ENCODE results near the gene APBA3.
"Not testable (repeated sequence)": the region's sequence is repeated elsewhere in the genome, so short reads cannot be mapped to it uniquely, and the experiment has no call there.

The APBA3 gene

GRCh38 chr19:3771906-3772455 lies 10.5 kb upstream of the APBA3 start, which contains the start of gene RAX2:
Gene RAX2 (minus strand): TSS chr19:3772228. CDS start chr19:3771742, 486 bp downstream.
- no peak for DNase-seq

- no peak for DNase-seq
Observed at GRCh38 chr19:3771000-3771905, 9.8 kb upstream of the APBA3 start.

DNA sequence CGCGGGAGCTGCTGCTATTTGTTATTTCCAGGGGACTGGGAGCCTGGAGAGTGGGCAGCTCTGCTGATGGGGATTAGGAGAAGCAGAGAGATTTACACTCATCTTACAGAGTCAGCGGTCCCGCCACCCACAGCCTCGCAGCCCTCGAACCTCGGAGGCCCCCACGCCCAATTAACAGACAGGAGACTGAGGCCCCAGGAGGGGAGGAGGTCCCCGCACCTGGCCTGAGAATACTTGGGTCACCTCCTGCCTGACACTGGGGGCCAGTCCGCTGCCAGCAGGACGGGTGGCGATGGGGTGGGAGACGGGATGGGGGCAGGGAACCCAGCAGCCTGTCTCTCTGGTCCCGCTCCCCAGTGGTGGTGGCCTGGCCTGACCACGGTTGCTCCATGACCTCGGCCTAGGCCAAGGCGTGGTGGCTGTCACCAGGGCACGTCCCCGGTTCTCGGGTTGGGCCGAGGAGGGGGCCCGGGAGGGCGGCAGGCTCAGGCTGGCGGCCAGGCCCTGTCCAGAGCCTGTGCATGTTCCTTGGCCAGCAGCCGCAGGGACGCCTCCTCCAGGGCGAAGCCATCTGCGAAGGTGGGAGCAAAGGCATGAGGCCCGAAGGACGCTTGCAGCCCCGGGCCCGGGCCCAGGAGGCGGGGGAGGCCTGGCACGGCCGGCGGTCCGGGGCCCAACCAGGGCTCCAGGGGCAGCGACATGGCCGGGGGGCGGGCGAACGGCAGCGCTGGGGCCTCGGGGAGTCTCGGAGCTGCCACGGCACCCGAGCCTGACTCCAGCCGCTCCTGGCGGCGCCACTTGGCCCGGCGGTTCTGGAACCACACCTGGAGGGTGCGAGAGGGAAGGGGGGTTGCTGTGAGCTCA lies 8.9 kb upstream of the APBA3 start:
- DNase-seq, result no peak

DNA sequence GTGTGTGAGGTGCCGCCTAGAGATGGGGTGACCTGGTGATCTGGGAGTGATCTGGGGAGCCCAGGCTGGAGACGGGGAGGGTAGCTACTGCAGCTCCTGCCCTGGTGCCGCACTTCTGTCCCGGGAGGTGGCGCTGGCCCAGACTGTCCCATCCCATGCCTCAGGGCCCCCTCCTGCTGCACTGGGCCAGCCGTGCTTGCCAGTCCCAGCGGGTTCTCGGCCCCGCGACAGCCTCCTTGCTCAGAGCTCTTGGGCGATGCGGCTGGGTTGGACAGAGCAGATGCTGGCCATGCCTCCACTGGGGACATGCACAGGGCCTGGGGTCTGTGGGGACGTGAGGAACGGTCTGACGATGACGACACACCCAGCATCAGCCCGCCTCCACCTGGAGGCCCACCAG lies 8.0 kb upstream of the APBA3 start:
- no peak for DNase-seq

GRCh38 chr19:3768748-3769099 lies 7.2 kb upstream of the APBA3 start:
- DNase-seq, result no peak

- no peak for DNase-seq
Observed at GRCh38 chr19:3768015-3768747, 6.7 kb upstream of the APBA3 start.

DNA sequence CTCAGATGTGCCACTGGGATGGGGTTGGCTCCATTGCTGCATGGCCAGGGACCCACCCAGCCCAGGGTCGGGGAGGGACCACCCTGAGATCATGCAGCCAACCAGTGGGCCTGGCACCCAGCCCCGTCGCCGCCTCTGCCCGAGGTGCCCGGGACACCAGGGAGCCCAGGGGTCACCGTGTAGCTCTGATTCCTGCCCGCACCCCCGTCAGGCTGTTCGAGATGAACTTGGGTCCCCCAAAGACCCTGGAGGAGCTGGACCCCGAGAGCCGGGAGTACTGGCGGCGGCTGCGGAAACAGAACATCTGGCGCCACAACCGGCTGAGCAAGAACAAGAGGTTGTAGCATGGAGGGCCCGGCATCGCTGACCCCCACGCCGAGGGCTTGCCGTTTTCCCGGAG lies 5.6 kb upstream of the APBA3 start:
- DNase-seq, result no peak

GRCh38 chr19:3766520-3766919 lies 5.0 kb upstream of the APBA3 start:
- no peak for DNase-seq

DNA sequence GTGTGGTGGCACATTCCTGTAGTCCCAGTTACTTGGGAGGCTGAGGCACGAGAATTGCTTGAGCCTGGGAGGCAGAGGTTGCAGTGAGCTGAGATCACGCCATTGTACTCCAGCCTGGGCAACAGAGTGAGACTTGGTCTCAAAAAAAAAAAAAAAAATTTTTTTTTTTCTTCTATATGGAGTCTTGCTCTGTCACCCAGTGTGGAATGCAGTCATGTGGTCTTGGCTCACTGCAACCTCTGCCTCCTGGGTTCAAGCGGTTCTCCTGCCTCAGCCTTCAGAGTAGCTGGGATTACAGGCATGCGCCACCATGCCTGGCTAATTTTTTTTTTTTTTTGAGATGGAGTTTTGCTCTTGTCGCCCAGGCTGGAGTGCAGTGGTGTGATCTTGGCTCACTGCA lies 4.3 kb upstream of the APBA3 start:
- not testable (repeated sequence) for DNase-seq

DNA sequence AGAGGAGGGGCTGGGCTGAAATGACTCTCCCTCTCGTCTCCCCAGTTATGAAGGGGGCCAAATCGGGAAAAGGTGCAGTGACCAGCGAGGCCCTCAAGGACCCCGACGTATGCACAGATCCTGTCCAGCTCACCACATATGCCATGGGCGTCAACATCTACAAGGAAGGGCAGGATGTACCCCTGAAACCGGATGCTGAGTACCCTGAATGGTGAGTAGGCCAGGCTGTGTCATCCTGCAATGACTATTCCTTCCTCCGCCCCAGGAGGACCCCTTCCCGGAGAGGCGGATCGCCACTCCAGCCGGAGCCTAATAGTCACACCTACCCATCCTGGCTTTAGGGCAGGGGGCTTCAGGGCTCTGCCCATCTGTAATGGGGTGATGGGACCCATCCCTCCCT lies 3.6 kb upstream of the APBA3 start:
- DNase-seq, result no peak

GRCh38 chr19:3762501-3763459 lies 1.3 kb upstream of the APBA3 start, which contains the start of gene MRPL54:
Gene MRPL54 (plus strand): TSS chr19:3762682. CDS start chr19:3762701, 19 bp downstream.
- peak; percentile 83 to 100 (median 98) for DNase-seq

- no peak for DNase-seq
Observed at GRCh38 chr19:3762130-3762473, 610 bp upstream of the APBA3 start.

DNA sequence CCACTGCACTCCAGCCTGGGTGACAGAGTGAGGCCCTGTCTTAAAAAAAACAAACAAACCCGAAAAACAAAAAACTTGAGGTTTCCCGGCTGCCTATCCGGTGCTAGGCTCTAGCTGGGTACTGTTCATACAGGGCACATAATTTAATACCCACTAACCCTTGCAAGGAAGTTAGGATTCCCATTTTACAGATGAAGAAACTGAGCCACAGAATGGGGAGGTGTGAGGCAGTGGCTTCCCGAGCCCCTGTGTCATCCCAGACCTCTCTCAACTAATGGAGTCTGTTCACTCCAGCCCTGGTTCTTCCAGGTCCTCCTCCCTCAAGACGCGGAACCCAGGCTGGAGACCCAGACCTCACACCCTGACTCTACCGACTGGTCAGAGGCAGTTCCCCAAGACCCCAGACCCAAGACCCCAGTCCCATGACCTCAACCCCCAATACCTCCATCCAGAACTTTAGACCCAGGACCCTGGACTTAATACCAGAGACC lies 576 bp downstream of the APBA3 start:
- no peak for DNase-seq

DNA sequence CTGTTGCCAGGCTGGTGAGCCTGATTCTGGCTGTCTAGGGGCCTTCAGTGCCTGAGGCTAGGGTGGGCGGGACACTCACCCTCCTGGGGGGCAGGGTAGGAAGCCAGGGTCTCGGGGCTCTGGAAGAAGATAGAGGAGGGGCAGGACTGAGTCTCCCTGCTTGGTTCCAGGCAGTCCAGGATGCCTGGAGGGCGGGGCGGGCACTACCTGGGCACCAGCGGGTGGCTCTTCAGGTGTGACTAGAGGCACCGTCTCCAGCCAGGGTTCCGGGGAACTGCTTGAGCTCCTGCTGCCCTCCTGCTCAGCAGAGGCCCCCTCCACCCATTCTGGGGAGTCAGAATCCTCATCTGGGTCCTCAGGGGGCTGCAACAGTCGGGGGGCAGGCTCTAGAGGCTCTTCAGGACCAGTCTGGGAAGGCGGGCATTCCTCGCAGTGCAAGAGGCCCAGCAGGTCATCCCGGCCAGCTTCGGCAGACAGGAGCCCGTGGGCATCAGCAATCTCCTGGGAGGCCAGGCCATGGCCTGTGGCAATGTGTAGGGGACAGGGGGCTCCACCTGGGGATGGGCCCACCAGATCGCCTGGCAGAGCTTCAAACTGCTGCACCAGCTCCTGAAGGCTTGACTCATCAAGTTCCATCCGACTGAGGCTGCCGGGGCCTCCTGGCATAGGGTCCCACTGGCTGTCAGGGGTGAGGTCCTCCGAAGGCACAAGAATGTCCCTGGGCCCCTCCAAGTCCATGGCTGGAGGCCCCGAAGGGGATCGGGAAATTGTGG lies 1.8 kb downstream of the APBA3 start:
- DNase-seq, result peak in 2 of 58 donors; percentile 7 to 30

DNA sequence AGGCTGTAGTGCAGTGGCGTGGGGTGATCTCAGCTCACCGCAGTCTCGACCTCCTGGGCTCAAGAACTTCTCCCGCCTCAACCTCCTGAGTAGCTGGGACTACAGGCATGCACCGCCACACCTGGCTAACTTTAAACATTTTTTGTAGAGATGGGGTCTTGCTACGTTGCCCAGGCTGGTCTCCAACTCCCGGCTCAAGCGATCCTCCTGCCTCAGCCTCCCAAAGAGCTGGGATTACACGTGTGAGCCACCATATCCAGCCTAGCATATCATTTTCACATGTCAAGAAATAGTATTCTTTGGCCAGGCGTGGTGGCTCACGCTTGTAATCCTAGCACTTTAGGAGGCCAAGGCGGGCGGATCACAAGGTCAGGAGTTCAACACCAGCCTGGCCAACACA lies 3.2 kb downstream of the APBA3 start:
- not testable (repeated sequence) for DNase-seq

DNA sequence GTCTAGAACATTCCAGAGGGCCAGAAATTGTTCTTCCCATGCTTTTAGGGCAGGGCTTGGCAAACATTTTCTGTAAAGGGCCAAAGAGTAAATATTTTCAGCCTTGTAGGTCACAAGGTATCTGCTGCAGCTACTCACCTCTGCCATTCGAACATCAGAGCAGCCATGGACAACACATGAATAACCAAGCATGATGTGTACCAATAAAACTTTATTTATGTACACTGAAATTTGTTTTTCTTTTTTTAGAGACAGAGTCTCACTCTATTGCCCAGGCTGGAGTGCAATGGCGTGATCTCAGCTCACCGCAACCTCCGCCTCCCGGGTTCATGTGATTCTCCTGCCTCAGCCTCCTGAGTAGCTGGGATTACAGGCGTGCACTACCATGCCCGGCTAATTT lies 3.8 kb downstream of the APBA3 start:
- DNase-seq, result not testable (repeated sequence)

DNA sequence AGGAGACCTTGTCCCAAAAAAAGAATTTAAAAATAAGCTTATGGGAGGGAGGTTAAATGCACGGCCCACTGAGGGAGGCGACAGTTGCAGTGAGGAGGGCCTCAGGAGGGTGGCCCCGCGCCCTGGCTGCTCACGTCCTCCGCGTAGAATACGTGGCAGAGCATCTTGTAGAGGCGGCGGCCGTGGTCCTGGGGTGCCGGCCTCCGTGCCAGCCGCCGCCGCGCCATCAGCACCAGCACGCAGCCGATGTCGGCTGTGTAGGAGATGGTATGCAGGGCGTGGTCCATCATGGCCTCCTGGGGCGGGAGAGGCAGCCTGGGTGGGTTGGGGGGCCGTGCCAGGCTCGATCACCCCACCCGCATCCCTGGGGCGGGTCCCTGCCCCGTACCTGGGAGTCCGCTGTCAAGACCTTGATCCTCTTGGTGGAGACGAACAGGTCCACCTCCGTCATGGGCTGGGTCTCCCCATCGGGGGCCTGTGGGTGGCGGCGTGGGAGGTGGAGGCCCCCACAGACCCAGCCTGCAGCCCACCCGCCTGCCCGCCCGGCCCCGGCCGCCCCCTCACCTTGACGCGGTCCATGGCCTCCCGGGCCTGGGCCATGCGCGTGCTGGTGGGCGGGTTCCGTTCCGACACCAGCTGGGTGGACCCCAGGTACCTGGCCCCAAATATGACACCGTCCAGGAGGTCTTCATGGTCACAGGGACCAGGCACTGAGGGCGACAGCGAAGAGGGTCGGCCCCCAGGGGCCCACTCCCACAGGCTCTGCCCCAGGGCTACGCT lies 7.7 kb downstream of the APBA3 start:
- no peak for DNase-seq

DNA sequence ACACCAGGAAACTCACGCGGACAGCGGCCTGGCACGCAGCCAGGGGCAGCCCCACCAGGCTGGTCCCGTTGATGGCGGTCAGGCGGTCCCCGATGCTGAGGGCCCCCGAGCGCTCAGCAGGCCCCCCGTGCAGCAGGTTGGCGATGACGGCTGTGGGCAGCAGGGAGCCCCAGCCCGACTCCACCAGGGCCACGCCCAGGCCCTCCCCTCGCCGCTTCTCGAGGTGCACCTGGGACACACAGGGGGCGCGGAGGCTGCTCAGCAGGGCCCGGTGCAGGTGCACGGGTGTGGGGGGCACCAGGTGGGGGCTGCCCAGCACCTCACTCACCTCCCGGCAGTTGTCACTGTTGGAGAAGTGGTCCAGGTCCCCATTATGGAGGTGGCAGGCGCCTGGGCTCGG lies 9.0 kb downstream of the APBA3 start:
- DNase-seq, result no peak
